Measurements from ENCODE around the gene SEZ6L. TPM values are rescaled to one million over a fixed set of nuclear protein-coding genes. Genes with fewer than 3 reads are reported as not detected.

Gene SEZ6L
- total and polyA plus RNA-seq, 12 donors, result 0.17 to 16.3 (median 3.9) TPM; not detected in 1

- no peak overlapping the region for H3K4me3 ChIP-seq
- DNase-seq, result no peak
- TF ChIP-seq CTCF (IDR thresholded peaks at IDR 0.05) (no peak), POLR2A (IDR thresholded peaks at IDR 0.05) (no peak)
- 68 to 83% (median 78%) methylated on average over 3 of the region's 3 CpGs for WGBS, 4 donors
- no peaks in the 10 kb centered on the region for H3K36me3 ChIP-seq (replicated peaks in 1 of 2)
- no peaks in the 10 kb centered on the region for H3K27me3 ChIP-seq
- intact Hi-C loops (cut with DNase I), result no loop called here
- no peaks in the 10 kb centered on the region for H3K4me1 ChIP-seq (replicated peaks in 1 of 2)
- no peaks in the 10 kb centered on the region for H3K9me3 ChIP-seq (replicated peaks in 1 of 3)
- no peak overlapping the region for H3K27ac ChIP-seq
These were observed 176.2 kb downstream of the SEZ6L start for GRCh38 chr22:26345496-26345895.

- TF ChIP-seq CTCF (IDR thresholded peaks at IDR 0.05), result no peak
- no peak for TF ChIP-seq POLR2A (IDR thresholded peaks at IDR 0.05)
- no peak overlapping the region for H3K27ac ChIP-seq
- H3K4me1 ChIP-seq (replicated peaks in 1 of 2), result no peaks in the 10 kb centered on the region
- no peak for DNase-seq
- no peaks in the 10 kb centered on the region for H3K27me3 ChIP-seq
- WGBS, 4 donors, result 85 to 91% (median 89%) methylated on average over 2 of the region's 2 CpGs
- no peaks in the 10 kb centered on the region for H3K36me3 ChIP-seq (replicated peaks in 1 of 2)
- H3K4me3 ChIP-seq, result no peak overlapping the region
- H3K9me3 ChIP-seq (replicated peaks in 1 of 3), result no peaks in the 10 kb centered on the region
- intact Hi-C loops (cut with DNase I), result no loop called here
These were observed 179.7 kb downstream of the SEZ6L start for GRCh38 chr22:26348810-26349526.

GRCh38 chr22:26354707-26355106 is 185.4 kb downstream of the SEZ6L start:
- peaks cover 2% of the 10 kb centered on the region for H3K27me3 ChIP-seq
- H3K4me3 ChIP-seq, result no peak overlapping the region
- intact Hi-C loops (cut with DNase I), result no loop called here
- no peak for DNase-seq
- no peaks in the 10 kb centered on the region for H3K36me3 ChIP-seq (replicated peaks in 1 of 2)
- no peaks in the 10 kb centered on the region for H3K9me3 ChIP-seq (replicated peaks in 1 of 3)
- H3K4me1 ChIP-seq (replicated peaks in 1 of 2), result no peaks in the 10 kb centered on the region
- H3K27ac ChIP-seq, result no peak overlapping the region
- WGBS, 4 donors, result 77 to 87% (median 78%) methylated on average over 20 of the region's 20 CpGs
- TF ChIP-seq CTCF (IDR thresholded peaks at IDR 0.05) (no peak), POLR2A (IDR thresholded peaks at IDR 0.05) (no peak)

GRCh38 chr22:26357281-26357680 is 188.0 kb downstream of the SEZ6L start:
- 36 to 60% (median 53%) methylated on average over 2 of the region's 2 CpGs for WGBS, 4 donors
- intact Hi-C loops (cut with DNase I), result no loop called here

More at GRCh38 chr22:26357281-26357680, 188.0 kb downstream of the SEZ6L start:
- Histone ChIP-seq H3K27ac (no peak overlapping the region), H3K27me3 (peaks cover 6% of the 10 kb centered on the region), H3K9me3 (replicated peaks in 1 of 3) (no peaks in the 10 kb centered on the region), H3K4me1 (replicated peaks in 1 of 2) (no peaks in the 10 kb centered on the region), H3K36me3 (replicated peaks in 1 of 2) (no peaks in the 10 kb centered on the region), H3K4me3 (no peak overlapping the region)
- no peak for DNase-seq
- TF ChIP-seq POLR2A (IDR thresholded peaks at IDR 0.05), result no peak
- no peak for TF ChIP-seq CTCF (IDR thresholded peaks at IDR 0.05)

Measured in adrenal gland (tissue), 12 donors.